Ascending aorta (tissue), 2 donors: ENCODE data around the gene SCGB3A1. TPM values are rescaled to one million over a fixed set of nuclear protein-coding genes. Genes with fewer than 3 reads are reported as not detected.

Source experiments
- DNase-seq, 2 donors: peaks; one replicate each; pipeline ENCODE4 v3.0.0-alpha.2; 2019; ENCODE audit warnings: low spot score in 2 of 2
- H3K27ac ChIP-seq, 2 donors: fragments of 200-600 bp; sonication (generic); one replicate each; pipeline ENCODE4 v1.5.1; 2016 to 2017; ENCODE audit warnings: mild to moderate bottlenecking in 1 of 2
- H3K27me3 ChIP-seq: fragments of 200-600 bp; sonication (generic); one replicate; pipeline ENCODE4 v1.5.1; 2017
- H3K36me3 ChIP-seq, 2 donors: fragments of 200-600 bp; sonication (generic); one replicate each; pipeline ENCODE4 v1.5.1; 2016
- H3K4me1 ChIP-seq, 2 donors: fragments of 200-600 bp; sonication (generic); one replicate each; pipeline ENCODE4 v1.5.1; 2016 to 2017; ENCODE audit warnings: mild to moderate bottlenecking in 1 of 2
- H3K4me3 ChIP-seq, 2 donors: fragments of 200-600 bp; sonication (generic); one replicate each; pipeline ENCODE4 v1.5.1; 2016 to 2017; ENCODE audit warnings: mild to moderate bottlenecking in 1 of 2
- H3K9me3 ChIP-seq, 2 donors: fragments of 200-600 bp; sonication (generic); one replicate each; pipeline ENCODE4 v1.5.1; 2016
- intact Hi-C: fragments of 100-400 bp; cut with DNase I; formaldehyde crosslinking; loops from one replicate; pipeline ENCODE4 v1.15.1; 2023
- total RNA-seq: library from RNA; depleted of rRNA; stranded (reverse); fragments of >200 nt; gene quantifications from one replicate; pipeline ENCODE4 v1.1.0, GENCODE V29; 2016
- TF ChIP-seq, protein P1 (sequence below), 3 experiments: fragments of 200-600 bp in 2 of 3; fragments of 450-650 bp in 1 of 3; sonication (generic) in 2 of 3; IDR thresholded peaks; one replicate each; pipeline ENCODE4 v1.5.1; 2016 to 2019; ENCODE audit warnings: antibody characterized with exemption in 3 of 3, mild to moderate bottlenecking in 1 of 3, moderate library complexity in 1 of 3

Gene SCGB3A1
- total RNA-seq, 1 donor from 2014 or later: not detected

DNA sequence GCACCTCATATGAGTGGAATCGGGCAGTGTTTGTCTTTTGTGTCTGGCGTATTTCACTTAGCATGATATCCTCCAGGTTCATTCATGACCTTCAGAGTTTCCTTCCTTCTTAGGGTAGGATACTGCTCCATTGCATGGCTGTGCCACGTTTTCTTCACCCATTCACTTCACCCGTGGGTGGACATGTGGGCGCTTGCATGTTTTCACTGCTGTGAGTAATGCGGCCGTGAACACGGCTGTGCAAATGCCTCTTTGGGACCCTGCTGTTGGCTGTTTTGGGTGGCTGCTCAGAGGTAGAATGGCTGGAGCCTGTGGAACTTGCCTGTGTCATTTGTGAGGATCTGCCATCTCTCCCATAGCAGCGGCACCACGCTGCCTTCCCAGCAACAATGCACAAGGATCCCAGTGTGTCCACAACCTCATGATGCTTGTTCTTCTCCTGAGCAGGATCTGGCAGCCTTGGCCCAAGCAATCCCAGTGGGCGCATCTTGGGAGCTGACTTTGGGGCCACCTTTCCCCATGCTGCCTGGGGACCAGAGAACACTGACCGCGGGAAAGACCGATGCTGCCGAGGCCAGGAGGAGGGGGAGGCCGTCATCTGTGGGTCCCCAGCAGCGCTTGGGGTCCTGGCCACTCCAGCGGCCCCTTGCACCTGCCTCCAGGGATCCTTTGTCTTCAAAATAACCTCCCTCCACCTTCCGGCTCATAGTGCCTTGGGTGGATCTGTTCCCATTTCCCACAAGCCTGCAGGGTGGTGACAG lies 2.3 kb upstream of the SCGB3A1 start:
- H3K36me3 ChIP-seq: no peaks in the 10 kb centered on the region
- TF ChIP-seq, protein P1, sequence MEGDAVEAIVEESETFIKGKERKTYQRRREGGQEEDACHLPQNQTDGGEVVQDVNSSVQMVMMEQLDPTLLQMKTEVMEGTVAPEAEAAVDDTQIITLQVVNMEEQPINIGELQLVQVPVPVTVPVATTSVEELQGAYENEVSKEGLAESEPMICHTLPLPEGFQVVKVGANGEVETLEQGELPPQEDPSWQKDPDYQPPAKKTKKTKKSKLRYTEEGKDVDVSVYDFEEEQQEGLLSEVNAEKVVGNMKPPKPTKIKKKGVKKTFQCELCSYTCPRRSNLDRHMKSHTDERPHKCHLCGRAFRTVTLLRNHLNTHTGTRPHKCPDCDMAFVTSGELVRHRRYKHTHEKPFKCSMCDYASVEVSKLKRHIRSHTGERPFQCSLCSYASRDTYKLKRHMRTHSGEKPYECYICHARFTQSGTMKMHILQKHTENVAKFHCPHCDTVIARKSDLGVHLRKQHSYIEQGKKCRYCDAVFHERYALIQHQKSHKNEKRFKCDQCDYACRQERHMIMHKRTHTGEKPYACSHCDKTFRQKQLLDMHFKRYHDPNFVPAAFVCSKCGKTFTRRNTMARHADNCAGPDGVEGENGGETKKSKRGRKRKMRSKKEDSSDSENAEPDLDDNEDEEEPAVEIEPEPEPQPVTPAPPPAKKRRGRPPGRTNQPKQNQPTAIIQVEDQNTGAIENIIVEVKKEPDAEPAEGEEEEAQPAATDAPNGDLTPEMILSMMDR (IDR thresholded peaks at IDR 0.05): no peak
- H3K27me3 ChIP-seq: no peaks in the 10 kb centered on the region
- intact Hi-C loops: no loop called here
- no peak for DNase-seq
- no peaks in the 10 kb centered on the region for H3K4me1 ChIP-seq
- no peaks in the 10 kb centered on the region for H3K9me3 ChIP-seq
- H3K4me3 ChIP-seq: no peak overlapping the region
- H3K27ac ChIP-seq: no peak overlapping the region

DNA sequence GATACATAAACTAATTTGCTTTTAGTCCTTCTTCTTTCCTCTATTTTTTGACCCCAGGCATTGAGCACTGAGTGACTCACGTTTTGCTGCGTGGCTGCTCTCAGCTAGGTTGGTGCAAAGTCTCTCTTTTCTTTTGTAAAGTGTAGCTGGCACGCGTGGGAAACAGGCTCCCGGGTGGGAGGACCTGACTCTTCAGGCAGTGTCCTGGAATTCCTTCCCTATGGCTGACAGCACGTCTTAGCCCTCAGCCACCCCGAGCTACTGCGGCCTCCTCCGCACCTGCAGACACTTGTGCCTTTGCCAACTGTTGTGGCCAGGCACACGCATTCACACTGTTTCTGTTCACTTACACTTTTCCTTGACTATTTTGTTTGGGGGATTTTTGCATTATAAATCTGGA lies 877 bp upstream of the SCGB3A1 start:
- Histone ChIP-seq H3K9me3 (no peaks in the 10 kb centered on the region), H3K27me3 (no peaks in the 10 kb centered on the region), H3K36me3 (no peaks in the 10 kb centered on the region), H3K27ac (no peak overlapping the region), H3K4me3 (no peak overlapping the region), H3K4me1 (no peaks in the 10 kb centered on the region)
- intact Hi-C loops: no loop called here
- DNase-seq: no peak
- TF ChIP-seq, protein P1 (IDR thresholded peaks at IDR 0.05): no peak

DNA sequence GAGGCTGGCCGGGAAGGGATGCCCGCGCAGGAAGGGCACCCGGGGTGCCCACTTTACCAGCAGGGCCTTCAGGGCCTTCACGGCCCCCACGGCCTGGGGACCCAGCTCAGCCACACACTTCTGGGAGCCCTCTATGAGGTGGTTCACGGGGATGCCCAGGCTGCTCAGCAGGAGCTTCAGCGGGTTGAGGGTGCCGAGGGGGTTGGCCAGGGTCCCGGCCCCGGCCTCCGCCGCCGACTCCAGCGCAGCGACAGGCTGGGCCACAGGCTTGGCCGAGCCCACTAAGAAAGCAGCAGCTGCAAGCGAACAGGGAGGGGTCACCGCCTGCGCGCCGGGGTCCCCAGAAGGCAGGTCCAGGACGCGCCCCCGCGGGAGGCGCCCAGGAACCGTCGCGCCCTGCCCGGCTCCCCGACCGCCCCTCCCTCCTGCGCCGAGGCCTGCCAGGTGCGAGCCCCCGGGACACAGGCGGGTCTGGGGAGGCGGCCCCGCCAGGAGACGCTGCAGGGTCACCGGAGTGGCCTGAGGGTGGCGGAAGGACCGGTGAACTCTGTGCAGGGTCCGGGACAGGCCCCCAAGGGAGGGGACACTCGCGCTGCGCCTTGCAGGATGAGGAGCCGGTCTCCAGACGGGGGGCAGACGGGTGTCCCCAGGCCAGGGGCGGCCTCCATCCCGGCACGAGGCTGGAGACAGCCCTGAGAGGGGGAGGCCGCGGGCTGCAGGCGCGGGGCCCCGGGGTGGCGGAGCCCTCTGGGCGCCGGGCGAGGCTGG lies 572 bp downstream of the SCGB3A1 start:
- H3K36me3 ChIP-seq: no peaks in the 10 kb centered on the region
- DNase-seq: no peak
- intact Hi-C loops: no loop called here
- no peaks in the 10 kb centered on the region for H3K27me3 ChIP-seq
- peak overlapping the region in 1 of 2 donors; percentile 3 for H3K4me3 ChIP-seq
- no peak overlapping the region for H3K27ac ChIP-seq
- TF ChIP-seq, protein P1 (IDR thresholded peaks at IDR 0.05): no peak
- no peaks in the 10 kb centered on the region for H3K9me3 ChIP-seq
- H3K4me1 ChIP-seq: no peaks in the 10 kb centered on the region

DNA sequence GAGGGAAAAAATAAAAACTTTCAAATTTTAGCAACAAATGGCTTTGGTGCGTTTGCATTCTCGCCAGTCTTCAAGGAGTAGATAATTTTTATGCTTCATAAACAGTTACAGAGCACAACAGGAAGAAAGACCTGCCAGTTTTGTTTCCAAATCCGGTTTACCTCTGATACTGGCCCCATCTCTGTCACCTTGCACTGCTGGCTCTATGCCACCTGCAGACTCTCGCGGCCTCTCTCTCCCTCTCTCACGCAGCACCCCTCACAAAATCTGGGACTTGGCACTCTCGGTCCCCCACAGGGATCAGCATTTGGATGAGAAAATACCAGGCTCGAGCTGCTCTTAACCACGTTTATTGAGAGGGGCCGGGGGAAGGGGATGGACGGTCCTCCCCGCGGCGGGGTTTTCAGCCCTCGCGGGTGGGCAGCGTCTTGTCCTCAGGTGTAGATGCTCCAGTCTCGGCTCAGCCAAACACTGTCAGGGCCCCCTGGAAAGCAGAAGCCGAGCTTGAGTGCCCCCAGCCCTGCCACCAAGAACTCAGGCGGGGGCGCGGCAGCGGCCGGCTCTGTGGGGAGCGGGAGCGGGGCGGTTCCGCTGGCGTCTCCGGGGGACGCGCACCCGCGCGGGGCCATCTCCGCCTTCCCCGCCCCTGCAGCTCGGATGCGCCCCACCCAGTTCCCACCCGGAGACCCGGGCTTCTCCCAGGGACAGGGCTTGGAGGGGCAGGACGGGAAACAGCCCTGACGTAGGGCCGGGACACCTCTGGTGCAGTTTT lies 1.3 kb downstream of the SCGB3A1 start:
- H3K27ac ChIP-seq: no peak overlapping the region
- H3K9me3 ChIP-seq: no peaks in the 10 kb centered on the region
- no peak overlapping the region for H3K4me3 ChIP-seq
- H3K4me1 ChIP-seq: no peaks in the 10 kb centered on the region
- intact Hi-C loops: no loop called here
- TF ChIP-seq, protein P1 (IDR thresholded peaks at IDR 0.05): no peak
- no peaks in the 10 kb centered on the region for H3K36me3 ChIP-seq
- no peak for DNase-seq
- no peaks in the 10 kb centered on the region for H3K27me3 ChIP-seq

DNA sequence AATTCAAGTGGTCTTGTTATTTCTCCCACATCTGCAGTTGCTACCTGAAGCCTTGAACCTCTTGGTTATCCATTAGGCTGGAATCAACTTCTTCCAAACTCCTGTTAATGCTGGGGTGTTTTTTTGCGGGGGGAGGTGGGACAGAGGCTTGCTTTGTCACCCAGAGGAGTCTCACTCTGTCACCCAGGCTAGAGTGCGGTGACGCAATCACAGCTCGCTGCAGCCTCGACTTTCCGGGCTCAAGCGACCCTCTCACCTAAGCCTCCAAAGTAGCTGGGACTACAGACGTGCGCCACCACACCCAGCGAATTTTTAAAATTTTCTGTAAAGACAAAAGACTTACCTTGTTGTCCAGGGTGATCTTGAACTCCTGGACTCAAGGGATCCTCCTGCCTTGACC lies 4.4 kb downstream of the SCGB3A1 start:
- Histone ChIP-seq H3K27me3 (no peaks in the 10 kb centered on the region), H3K4me1 (no peaks in the 10 kb centered on the region), H3K4me3 (no peak overlapping the region), H3K36me3 (no peaks in the 10 kb centered on the region), H3K9me3 (no peaks in the 10 kb centered on the region), H3K27ac (no peak overlapping the region)
- DNase-seq: no peak
- intact Hi-C loops: no loop called here
- TF ChIP-seq, protein P1 (IDR thresholded peaks at IDR 0.05): no peak
